C1 segment of cervical spinal cord (tissue), 14 donors: ENCODE results near the gene SULT1C4.

Experiments used
- DNase-seq, 14 donors: peaks; one replicate each; lab custom pipeline; 2025; lab: John Stamatoyannopoulos, UW

Gene SULT1C4

DNA sequence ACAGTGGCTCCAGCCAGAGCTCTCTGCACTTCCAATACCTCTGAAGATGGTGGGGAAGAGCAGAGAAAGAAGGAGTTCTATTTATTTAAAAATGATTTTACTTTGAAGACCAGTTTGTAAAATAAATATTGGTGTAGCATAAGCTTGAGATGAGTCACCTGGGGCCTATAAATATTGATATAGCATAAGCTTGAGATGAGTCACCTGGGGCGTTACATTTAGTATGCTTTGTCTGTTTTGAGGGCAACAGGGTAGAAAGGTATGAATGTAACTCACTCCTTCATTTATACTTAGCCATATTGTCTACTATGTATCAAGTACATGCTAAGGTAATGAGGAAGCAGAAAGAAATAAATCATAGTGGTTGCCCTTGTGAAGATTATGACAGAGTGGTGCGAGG lies 7.7 kb upstream of the SULT1C4 start:
- no peak for DNase-seq

DNA sequence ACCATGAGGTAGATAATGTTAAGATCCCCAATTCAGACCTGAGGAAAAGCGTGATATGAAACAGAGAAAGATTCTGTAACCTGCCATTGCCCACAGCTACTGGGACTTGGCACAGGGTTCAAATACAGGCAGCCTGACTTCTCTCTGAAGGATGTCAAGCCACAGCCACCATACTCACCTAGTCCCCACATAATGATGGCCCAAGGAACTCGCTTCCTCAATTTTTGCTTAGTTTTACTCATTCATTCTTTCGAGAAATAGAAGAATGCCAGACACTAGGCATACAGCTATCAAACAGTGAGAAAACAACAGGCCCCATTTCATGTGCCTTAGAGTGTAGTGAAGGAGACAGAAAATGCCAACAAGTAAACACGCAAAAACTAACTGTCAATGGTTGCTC lies 980 bp upstream of the SULT1C4 start:
- no peak for DNase-seq

DNA sequence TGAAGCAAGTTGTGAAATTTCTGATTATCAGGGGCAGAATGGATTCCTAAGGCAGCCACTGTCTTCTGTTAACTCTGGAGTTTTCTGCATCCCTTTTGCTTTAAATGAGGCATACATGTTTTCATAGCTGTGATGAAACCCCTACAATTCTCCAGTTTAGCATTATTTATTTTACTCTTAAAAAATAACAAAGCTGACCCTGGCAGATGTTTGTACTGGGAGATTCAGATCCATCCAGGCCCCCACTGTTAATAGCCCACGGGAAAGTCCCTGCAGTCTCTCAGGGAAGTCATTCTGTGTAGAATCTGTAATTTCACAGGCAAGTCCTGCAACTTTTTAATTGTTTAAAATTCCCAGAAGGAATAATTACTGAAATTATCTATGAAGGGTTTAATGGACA lies 353 bp upstream of the SULT1C4 start:
- no peak for DNase-seq

DNA sequence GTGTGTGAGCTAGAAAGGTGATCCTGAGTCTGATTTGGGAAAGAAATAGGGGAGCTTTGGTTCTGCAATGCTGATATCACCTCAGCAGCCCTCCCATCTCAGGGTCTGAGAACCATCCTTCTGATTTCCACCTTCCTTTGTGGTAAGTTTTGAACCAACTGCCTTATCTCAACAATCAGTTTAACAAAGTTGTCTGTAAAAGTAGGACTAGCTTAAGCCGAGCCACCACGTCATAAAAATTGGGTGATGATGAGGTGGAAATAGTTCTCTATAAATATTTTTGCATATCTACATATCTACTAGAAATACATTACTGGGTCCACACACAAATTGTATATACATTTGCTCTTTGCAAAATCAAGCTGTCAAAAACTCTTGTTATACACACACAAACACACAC lies 1.1 kb downstream of the SULT1C4 start:
- no peak for DNase-seq

- DNase-seq, result no peak
Measured at GRCh38 chr2:108382196-108382595, 4.4 kb downstream of the SULT1C4 start.

DNA sequence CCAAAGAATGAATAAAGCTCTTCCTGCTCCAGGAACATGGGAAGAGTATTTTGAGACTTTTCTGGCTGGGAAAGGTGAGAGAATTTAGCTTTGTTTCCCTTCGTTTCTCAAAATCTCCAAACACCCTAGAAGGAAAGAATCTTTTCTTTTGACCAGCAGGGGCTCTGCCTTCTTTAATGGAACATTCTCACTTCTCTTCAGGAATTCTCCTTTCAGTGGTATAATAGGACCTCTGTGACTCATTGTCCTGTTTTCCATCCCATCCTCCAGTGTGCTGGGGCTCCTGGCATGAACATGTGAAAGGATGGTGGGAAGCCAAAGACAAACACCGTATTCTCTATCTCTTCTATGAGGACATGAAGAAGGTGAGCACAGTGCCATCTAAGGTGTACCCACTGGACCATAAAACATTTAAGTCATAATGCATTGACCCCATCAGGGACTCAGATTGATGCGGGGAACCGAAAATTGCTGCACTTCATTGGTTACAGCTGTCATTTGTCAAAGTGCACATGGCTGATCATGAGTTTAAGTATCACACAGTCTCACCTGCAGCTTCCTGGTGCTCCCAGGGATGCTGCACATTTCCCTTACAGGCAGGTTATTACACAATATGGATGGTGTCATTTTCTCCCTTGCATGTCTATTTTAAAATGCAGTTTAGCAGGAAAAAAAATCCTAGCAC lies 5.5 kb downstream of the SULT1C4 start:
- no peak for DNase-seq

DNA sequence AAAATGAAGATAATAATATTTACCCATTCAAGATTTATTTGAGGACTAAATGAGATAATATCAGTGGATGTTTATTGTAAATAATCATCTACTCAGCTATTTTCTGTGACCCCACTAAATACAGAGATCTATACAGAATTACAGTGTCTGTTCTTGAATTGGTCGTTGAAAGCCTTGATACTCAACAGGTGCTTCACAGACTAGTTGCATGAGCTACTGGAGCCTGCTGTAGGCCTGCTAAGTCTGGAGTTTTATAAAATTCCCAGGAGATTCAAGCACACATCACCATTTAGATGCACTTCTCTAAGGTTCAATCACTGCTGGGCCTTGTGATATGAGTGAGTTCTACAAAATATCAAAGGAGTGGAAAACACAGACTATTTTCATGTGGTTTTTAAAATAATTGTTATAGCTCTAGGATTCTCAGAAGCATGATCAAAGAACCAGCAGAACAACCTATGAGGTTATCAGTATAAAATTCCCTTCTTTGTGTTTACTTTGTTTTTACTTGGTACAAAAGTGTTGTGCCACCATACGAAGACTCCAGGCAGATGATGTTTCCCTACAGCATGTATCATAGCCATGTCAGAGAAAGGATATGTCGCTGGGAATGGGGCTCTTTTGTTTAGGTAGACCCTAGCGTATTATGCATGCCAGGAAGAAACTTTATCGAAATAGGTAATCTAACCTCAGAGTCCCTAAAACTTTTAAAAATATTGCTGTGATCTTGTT lies 7.1 kb downstream of the SULT1C4 start:
- no peak for DNase-seq

- DNase-seq, result no peak
Measured at GRCh38 chr2:108385411-108386071, 7.8 kb downstream of the SULT1C4 start.

- no peak for DNase-seq
Measured at GRCh38 chr2:108388045-108388444, 10.3 kb downstream of the SULT1C4 start.

GRCh38 chr2:108390340-108390739 lies 12.6 kb downstream of the SULT1C4 start:
- DNase-seq, result no peak

GRCh38 chr2:108392029-108392428 lies 14.3 kb downstream of the SULT1C4 start:
- DNase-seq, result no peak

DNA sequence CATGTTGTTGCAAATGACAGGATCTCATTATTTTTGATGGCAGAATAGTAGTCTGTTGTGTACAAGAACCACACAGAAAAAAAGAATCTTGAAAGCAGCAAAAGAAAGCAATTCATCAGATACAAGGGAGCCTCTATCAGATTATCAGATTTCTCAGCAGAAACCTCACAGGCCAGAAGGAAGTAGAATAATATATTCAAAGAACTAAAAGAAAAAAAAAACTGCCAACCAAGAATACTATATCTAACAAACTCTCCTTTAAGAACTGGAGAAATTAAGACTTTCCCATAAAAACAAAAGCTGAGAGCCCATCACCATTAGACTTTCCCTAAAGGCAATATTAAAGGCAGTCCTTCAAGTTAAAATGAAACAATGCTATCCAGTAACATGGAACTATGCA lies 15.4 kb downstream of the SULT1C4 start:
- no peak for DNase-seq

GRCh38 chr2:108395155-108395554 lies 17.4 kb downstream of the SULT1C4 start:
- no peak for DNase-seq

DNA sequence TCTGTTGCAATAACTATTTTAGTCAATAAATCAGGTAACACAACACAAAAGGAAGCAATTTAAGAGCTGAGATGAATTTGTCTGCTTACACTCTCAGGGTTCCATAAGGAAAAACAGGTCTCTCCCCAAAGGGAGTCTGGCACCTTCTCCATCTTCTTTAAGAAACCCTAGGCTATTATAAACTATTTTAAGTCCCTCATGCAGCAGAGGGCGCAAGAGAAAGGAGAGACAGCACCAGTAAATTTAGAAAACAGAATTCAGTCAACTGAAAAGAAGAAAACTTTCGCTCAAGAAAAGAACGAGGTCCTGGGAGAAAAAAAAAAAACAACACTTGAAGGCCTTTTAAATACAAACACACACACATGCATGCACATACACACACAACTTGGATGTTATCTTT lies 19.1 kb downstream of the SULT1C4 start:
- no peak for DNase-seq

DNA sequence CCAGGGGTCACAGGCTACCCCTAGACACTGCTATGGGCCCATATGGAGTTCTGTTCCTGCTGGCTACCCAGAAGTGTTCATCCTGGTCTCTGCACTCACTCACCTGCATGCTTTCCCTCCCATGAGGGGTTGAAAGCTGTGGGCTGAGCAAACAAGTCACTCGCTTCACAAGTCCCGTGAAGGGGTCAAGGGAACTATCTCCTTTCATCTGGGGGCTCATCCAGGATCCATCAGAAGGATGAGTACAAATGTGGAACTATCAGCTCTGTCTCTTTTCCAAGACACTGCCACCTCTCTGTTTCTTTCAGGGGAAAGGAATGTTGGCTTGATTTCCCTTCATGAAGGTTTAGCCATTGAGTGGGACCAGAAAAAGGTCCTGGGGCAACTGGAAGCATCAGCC lies 21.7 kb downstream of the SULT1C4 start:
- no peak for DNase-seq

DNA sequence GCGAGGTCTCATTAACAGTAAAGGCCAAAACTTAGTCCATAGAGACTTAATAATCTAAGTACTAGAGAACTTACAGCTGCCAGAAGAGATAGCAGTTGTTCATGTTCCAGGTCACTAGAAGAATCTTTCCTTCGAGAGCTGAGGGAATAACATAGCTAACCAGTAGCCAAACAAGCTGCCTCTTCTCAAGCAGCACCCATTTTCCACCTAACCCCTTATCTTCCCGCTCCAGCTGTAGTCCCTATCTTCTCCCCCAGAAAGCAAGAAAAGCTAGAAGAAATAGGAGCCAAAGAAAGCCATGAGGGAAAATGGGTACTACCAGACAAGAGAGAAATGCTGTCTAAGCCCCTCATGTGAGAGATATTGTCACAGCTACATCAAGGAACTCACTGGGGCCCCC lies 24.0 kb downstream of the SULT1C4 start:
- DNase-seq, result no peak

GRCh38 chr2:108403494-108403893 lies 25.7 kb downstream of the SULT1C4 start:
- no peak for DNase-seq

DNA sequence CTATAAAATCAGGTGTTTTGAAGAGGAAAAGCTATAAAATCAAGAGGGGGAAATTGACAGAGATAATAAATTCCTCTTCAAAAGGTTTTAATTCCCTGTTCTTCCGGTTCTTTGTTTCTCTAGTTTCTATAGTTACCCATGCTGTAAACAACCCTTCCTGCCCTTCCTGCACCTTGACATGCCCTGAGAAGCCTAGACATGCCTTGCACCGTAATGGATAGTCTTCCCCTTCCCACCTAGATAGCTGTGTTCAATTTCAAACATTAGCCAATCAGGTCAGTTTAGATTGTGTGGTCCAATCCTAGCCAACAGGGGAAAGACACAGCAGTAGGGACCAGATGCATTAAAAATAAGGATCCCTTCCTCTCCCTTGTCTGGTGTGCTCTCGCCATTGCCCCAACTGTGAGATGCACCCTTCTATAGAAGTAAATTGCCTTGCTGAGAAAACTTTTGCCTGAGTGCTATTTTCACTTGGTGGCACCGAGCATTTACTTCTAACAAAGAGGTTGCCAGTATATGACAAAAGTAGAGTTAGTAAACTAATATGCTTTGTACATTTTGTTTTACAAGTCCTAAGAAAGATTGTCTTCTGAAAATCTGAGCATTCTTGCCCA lies 27.1 kb downstream of the SULT1C4 start:
- DNase-seq, result no peak

DNA sequence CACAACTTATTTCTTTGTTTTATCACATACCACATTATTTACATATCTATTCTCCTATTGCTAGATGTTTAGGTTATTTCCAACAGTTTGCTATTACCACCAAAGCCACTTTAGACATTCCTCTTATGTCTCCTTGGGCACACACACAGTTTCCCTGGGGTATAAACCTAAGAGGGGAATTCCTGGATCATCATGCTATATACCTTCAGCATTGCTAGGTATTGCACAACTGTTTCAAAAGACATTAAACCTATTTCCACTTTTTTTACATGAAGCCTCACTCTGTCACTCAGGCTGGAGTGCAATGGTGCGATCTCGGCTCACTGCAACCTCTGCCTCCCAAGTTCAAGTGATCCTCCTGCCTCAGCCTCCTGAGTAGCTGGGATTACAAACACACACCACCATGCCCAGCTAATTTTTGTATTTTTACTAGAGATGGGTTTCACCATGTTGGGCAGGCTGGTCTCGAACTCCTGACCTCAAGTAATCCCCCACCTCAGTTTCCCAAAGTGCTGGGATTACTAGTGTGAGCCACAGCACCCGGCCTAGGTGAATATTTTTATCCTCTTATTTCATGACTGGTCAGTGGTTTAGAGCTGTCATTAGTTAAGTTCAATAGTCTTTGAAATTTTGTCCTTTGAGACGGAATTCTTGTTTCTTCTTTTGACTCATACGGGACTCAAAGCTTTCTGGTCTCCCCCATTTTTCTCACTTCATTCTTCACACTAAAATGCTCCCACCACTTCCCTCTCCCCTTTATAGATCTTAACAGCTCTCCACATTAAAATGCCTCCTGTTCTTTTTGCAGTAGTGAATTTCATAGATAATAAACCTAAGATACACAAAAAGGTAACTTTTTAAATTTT lies 30.3 kb downstream of the SULT1C4 start:
- DNase-seq, result no peak

GRCh38 chr2:108409768-108410167 lies 32.0 kb downstream of the SULT1C4 start:
- no peak for DNase-seq

GRCh38 chr2:108412995-108413710 lies 35.4 kb downstream of the SULT1C4 start:
- no peak for DNase-seq
